ENCODE data around the gene SEC16A.
"Not testable (repeated sequence)": the region's sequence is repeated elsewhere in the genome, so short reads cannot be mapped to it uniquely, and the experiment has no call there.

Gene SEC16A

DNA sequence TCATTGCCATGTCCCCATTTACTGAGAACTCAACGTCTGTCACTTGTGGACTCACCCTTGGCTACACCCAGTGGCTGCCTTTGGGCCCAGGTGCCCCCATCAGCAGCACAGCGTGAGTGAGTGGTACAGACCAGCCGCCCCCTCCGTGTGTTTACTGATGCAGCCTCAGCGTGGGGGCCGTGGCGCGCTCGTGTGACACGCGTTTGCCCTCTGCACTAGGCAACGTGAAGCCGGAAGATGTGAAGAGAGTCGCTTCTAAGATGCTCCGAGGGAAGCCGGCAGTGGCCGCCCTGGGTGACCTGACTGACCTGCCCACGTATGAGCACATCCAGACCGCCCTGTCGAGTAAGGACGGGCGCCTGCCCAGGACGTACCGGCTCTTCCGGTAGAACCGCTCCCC is 60.0 kb downstream of the SEC16A start:
- DNase-seq (ENCODE audit: low read depth) = no peak

DNA sequence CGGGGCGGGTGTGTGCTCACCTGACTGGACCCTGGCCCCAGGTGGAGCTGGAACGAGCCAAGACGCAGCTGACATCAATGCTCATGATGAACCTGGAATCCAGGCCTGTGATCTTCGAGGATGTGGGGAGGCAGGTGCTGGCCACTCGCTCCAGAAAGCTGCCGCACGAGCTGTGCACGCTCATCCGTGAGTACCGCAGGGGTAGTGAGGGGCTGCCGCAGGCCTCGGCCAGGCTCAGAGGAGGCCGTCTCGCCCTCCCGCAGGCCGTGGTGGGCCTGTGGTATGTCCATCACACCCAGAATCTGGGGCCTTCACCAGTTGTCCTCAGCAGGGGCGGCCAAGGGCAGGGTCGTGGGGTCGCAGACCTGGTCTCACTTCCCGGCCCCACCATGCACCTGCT is 61.0 kb downstream of the SEC16A start:
- no peak for DNase-seq (ENCODE audit: low read depth)

DNA sequence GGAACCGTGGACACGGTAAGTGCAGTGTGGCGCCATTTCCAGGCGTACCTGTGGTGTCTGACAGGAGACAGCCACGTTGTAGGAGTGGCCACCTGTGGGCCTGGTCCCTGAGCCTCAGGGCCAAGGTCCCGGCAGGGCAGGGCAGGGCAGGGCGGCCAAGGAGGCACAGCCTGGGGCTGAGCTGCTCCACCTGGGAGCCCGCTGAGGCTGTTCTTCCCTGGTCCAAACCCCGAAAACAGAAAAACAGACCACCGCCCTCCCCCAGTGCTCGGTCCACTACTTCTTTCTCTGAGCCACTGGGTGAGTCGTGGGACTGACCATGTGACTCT is 63.8 kb downstream of the SEC16A start:
- no peak for DNase-seq (ENCODE audit: low read depth)

DNA sequence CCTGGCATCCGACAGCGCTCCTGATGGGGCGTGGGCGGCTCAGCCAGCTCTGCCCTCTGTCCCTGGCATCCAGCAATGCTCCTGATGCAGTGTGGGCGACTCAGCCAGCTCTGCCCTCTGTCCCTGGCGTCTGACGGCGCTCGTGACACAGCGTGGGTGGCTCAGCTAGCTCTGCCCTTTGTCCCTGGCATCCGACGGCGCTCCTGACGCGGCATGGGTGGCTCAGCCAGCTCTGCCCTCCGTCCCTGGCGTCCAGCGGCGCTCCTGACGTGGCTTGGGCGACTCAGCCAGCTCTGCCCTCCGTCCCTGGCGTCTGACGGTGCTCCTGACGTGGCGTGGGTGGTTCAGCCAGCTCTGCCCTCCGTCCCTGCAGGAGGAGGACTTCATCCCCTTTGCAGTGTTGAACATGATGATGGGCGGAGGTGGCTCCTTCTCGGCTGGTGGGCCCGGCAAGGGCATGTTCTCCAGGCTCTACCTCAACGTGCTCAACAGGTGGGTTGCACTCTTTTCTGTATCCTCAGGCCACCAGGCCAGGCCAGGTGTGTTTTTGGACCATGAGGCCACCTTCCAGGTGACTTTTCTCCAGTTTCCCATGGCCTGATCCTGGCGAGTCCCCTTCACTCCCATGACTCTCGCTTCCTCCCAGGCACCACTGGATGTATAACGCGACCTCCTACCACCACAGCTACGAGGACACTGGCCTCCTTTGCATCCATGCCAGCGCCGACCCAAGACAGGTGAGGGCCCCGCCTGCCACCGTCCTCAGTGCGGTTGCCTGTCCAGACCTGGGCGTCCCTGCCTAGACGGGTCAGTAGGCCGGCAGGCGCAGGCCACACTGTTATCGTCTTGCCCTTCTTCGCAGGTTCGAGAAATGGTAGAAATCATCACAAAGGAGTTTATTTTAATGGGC is 64.4 kb downstream of the SEC16A start:
- no peak for DNase-seq (ENCODE audit: low read depth)

DNA sequence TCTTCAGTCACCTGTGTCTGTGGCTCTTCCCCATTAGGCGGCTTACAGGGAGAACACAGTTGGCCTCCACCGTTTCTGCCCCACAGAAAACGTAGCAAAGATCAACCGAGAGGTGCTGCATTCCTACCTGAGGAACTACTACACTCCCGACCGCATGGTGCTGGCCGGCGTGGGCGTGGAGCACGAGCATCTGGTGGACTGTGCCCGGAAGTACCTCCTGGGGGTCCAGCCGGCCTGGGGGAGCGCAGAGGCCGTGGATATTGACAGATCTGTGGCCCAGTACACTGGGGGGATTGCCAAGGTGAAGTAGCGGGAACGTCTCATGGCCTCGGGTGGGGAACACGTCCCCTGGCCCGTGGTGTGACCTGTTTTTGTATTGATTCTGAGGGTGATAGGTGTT is 65.9 kb downstream of the SEC16A start:
- no peak for DNase-seq (ENCODE audit: low read depth)

DNA sequence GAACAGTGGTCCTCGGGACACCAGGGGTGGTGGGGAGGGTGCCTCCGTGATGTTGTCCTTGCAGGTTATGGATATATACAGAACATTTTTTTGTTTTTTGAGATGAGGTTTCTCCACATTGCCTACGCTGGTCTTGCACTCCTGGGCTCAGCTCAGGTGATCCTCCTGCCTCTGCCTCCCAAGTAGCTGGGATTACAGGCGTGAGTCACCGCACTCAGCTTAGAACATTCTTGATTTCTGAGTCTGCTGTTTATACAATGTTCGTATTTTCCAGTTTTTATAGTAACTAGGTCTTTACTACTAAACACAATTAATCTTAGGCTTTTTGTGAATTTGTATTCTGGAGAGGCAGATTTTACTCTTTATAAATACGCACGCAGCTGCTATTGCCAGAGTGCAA is 66.4 kb downstream of the SEC16A start:
- DNase-seq (ENCODE audit: low read depth) = no peak

DNA sequence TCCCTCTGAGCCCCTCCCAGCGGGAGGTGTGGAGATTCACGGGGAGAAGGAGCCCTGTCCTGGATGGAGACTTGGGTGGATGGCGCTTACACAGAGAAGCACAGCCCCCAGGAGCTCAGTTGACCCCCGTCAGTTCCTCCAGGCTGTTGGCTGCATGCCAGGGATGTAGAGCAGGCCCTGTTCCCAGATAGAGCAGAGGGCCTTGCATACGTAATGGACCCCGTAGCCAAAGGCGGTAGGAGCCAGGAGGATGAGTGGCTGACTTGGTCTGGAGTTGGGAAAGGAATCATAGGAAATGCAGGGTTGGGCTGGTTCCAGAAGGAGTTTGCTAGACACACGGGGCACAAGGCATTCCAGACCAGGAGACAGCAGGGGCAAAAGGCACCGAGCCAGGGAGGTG is 69.9 kb downstream of the SEC16A start:
- DNase-seq (ENCODE audit: low read depth) = no peak

DNA sequence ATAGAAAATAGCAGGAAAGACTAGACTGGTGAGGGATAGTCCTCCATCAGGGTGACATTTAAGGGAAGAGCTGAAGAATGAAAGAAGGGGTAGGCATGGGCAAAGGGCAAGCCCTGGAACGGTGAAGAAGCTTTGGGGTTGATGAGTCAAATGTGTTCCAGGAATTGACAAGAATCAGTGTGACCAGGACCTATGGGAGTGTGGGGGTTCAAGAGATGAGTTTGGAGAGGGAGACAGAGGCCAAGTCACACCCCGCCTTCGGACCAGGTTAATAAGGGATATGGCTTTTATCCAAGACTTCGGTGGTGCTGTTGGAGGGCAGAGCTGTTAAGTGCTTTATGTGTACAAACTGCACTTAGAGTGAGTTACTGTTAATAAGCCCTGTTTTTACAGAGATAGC is 71.5 kb downstream of the SEC16A start:
- no peak for DNase-seq (ENCODE audit: low read depth)

DNA sequence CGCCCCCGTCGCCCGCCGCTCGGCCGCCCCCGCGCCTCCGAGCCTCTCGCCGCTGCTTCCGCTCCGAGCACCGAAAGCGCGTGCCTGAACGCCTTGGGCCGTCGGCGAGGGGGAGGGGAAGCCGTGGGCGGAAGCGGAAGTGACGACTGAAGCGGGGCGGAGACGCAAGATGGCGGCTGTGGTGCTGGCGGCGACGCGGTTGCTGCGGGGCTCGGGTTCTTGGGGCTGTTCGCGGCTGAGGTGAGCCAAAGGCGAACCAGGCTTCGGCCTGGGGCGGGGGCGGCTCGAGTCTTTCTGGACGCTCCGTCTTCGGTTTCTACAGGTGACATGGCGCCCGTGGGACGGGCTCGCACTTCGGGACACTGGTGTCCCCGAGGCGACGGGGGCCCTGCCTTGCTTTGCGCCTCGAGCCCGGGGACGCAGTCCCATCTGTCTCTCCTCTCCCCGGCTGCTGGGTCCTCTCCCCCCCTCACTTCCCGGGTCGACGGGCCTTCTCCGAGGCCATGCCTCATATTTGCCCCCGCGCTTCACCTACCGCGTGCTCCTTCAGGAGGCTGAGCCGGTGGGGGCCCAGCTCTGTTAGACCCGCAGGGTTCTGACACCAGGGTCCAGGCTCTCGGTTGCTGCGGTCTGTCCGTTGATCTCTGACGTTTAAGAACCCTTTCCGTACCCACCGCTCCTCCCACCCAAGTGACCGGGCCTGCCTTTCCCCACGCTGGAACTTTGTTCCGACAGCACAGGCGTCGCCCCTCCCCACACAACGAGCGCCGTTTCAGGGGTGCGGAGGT is 72.1 kb downstream of the SEC16A start, which contains the start of the genes ENTR1 and PMPCA:
ENTR1 (minus strand) TSS at position 115 of the 788 bp plus-strand sequence. CDS start 217 bp downstream, outside the sequence.
PMPCA (plus strand) TSS at position 159 of the 788 bp plus-strand sequence; CDS start at position 170, 11 bp downstream.
- DNase-seq (ENCODE audit: low read depth) = peak; percentile 93

DNA sequence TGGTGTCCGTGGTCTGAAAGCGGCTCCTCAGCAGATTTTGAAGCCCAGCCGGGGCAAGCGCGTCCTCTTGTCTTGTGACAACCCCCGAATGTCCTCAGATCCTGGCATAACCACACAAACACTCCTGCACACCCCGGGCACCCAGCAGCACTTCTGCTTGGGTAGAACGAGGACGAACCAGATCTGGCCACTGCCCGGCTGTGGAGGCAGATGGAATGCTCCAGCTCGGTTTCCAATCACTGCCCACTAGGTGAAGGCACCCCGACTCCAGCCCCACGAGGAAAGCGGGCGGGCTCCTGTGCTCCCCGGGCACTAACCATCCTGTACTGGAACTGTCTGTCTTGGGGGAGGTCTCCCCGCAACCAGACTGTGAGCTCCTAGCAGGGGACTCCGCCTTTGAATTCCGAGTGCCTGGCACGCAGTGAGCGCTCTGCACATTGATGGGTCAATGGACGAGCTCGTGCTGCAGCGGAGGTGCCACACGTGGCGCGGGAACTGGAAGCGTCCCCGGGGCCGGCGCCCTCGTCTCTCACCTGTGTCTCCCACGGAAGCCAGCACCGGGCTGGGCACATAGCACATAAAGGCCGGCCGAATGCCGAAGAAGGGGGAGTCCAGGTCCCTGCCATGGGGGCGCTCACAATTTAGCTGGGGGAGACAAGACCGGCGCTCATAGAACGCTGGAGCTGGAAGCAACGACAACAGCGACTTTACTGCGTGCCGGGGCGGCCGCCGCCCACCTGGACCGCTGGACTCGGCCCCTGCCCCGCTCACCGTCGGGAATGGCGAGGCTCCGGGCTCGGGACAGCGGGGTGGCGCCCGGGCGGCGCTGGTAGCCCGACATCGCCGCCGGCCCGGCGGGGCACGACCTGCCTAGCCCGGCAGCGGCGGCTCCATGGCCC is 73.0 kb downstream of the SEC16A start:
- no peak for DNase-seq (ENCODE audit: low read depth)

DNA sequence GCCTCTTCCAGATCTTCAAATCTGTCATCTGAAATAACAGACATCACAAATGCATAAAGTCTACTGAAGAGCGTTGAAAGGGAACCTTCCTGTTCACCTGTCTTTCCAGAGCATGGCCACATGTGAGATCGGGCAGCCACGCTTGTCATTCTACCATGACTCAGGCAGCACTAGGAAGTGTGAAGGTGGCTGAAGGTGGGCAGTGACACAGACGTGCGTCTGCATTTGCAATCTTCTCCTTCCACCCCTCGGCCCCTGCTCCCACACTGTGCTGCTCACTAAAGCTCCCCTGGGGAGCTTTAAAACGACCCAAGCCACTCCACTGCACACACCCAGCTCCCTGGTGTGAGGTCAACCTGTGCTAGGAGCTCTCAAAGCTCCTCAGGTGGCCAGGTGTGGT is 74.9 kb downstream of the SEC16A start:
- DNase-seq (ENCODE audit: low read depth) = no peak

DNA sequence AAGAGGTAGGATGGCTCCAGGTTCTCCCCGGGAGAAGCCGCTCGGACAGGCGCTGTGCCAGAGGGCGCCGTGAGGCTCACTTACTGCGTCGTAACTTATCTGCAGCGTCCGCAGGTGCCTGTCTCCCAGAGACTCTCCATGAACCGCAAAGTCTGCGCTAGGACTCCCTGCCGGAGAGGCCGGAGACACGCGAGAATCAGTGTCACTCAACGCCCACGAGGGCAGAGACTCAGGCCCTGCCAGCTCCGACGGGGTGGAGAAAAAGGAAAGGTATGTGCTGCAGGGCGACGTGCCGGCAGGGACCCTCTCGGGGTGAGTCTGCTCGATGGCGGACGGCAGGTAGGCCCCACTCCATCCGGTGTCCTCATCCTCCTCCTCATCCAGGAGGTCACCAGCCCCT is 75.8 kb downstream of the SEC16A start:
- DNase-seq (ENCODE audit: low read depth) = not testable (repeated sequence)

DNA sequence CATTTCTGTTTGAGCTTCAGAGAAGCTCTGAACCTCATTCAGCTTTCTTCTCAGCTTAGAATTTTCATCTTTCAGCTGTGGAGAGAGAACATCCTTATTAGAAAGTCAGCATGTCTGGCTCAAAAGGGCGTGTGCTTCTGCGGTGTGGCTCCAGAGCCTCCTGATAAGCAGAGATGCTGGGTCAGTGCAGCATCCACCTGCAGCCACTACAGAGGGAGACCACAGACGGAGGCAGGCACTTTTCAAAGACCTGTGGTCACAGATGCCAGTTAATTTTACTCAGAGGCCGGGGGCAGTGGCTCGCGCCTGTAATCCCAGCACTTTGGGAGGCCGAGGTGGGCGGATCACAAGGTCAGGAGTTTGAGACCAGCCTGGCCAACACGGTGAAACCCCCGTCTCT is 76.9 kb downstream of the SEC16A start:
- not testable (repeated sequence) for DNase-seq (ENCODE audit: low read depth)

DNA sequence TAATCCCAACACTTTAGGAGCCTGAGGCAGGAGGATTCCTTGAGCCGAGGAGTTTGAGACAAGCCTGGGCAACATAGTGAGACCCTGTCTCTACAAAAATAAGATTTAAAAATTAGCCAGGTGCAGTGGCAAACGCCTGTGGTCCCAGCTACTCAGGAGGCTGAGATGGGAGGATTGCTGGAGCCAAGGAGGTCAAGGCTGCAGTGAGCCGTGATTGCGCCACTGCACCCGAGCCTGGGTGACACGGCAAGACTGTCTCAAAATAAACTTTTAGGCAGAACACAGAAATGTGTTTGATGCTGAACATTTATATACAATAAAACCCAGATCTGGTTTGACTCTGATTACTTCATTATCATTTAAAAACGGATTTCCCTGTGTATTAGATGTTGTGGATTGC is 77.4 kb downstream of the SEC16A start:
- no peak for DNase-seq (ENCODE audit: low read depth)

DNA sequence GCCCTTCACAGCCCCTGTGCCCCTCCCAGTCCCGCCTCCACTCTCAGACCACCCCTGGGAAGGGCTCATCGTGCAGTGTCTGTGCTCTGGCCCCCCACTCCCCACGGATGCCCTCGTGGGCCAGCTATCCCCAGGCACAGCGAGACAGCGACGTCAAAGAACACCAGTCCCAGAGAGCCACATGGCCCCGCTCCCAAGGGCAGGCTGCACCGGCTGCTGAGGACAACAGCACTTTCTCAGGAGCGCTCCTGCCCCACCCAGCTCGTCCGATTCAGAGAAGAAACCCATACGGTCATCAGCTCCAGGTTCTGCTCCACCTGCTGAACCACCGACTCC is 78.1 kb downstream of the SEC16A start:
- DNase-seq (ENCODE audit: low read depth) = no peak

DNA sequence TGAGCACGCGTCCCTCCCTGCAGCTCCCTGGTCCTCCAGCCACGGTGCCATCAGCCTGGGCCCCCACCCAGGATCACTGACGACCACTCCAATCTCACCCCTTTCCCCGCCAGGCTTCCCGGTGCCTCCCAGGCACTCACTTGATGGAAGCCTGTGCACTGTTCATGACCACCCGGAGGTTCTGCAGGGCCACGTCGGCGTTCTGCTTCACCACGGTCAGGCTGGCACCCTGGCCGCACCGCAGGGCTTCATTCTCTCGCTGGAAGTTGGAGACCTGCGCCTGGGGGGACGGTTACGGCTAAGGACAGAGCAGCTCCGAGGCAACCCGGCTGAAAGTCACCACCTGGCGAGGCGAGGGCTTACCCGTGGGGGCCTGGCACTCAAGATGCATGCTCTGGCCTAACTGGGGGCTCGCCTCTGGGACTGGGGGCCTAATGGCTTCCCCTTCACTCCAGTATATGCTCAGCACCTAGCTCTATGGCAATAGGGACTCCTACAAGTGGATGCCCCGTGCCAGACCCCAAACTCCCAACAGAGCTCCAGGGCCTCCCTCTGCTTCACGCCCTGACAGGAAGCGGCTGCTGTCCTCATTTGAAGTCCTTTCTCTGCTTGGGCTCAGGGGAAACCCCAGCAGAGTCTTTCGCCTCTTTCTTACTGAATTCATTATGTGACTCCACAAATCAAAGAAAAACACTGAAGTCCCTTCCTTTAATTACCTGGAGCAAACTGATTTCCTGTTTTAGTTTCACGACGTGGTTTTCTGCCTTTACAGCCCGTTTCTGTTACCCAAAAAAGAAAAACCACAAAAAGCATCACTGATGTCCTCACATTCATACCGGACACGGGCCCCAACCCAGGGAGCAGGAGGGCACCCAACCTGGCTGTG is 78.7 kb downstream of the SEC16A start:
- no peak for DNase-seq (ENCODE audit: low read depth)

DNA sequence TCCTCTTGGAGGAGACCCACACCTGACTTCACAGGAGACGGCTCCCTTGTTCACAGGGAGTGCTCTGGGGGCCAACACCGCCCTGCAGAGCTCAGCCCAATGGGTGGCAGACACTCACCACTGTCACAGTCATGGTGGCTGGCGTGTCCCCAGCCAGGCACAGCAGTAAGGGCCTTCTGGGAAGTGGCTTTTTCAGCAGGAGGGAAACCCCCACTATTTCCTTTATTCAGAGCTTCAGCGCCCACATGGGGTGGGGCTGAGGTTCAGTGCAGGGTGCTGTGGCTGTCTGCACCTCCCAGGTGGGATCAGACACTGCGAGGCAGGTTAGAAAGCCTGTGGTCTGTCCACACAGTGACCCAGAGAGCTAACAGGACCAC is 79.3 kb downstream of the SEC16A start:
- DNase-seq (ENCODE audit: low read depth) = peak; percentile 61

DNA sequence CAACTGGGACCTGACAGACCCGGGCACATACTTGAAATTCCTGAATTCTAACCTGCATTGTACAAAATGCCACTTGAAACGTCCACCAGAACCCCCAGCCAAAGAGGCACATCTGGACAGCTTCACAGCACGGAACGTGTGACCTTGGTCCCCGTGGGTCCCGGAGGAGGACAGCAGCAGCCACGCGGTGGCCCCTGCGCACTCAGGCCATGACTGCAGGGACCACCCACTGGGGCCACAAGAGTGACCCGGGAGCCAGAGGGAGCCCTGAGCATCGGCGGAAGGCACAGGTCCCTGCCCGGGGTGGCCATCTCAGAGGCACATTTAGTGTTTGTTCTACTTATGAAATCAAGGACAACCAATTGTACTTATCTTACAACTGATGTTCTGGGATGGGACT is 80.8 kb downstream of the SEC16A start:
- no peak for DNase-seq (ENCODE audit: low read depth)

DNA sequence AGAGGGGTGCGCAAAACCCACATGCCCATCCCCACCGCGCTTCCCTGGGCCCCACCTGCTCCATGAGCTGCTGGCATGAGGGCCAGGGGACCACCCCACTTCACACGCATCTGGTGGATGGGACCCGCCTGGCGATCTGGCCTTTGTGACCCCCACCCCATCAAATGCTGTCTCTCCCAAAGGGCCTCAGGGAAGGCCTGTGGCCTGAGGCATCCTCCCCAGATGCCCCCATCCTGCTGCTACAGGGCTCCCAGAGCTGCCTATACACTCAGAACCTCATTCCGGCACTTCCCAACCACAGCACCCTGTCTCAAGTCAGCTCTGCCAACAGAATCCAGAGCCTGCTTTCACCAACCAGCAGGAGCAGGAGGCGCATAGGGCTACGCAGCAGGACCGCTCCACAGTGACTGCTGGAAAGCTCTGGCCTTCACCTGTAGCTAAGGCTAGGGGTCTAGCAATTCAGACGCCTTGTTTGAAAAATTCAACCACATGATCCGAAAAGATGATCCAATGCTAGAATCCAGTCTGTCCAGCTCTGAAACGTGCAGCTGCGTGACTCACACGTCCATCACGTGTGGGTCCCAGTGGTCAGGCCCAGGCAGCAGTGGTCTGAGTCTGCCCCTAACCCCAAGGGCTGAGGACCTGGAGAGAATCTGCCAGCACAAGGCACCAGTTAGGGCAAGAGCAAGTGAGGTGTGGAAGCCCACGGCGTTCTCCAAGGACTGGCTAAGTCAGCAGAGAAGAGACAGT is 81.5 kb downstream of the SEC16A start:
- no peak for DNase-seq (ENCODE audit: low read depth)

DNA sequence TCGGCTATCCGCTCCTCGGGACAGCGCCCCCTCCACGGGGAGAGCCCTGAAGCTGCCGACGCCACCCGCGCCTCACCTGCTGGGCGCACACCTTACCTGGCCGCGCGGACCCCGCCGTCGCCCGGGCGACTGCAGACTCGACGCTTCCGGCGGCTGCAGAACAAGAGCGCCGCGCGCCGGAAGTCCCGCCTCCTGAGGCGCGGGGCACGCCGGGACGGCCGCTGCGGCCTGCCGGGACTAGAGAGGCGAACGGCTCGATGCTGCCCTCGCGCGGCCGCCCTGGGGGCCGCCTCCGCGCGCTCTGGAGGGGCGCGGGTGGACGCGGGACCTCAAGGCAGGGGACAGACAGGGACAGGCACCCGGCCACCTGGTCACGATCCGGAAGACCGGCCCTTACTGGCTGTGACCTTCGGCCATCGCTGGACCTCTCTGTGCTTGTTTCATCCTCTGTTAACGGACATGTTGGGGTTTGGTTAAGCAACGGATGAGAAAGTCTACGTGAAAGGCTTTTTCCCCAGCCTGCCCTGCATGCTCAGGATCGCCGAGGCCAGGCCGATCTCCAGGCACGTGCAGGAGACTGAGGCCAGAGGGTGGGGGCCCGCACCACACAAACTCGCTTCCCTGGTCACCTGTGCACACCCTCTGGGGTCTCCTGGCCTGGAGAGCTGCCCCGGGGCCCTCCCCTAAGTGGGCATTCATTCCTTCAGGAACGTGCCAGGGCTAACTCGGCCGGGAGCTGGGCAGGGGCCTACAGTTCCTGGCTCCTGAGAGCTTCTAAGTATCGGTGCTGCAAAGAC is 82.6 kb downstream of the SEC16A start, which contains the start of gene SNAPC4:
SNAPC4 (minus strand) TSS at position 133 of the 797 bp plus-strand sequence. CDS start 1,742 bp downstream, outside the sequence.
- DNase-seq (ENCODE audit: low read depth) = peak; percentile 80

All from activated gamma-delta T cell treated with anti-CD3 and anti-CD28 coated beads, Interleukin-2, amount 50 U/mL, for 16 hours (primary cell).